Measurements from ENCODE around the gene NRXN3.

GRCh38 chr14:78978896-78979295 is 808.7 kb downstream of the NRXN3 start:
- TF ChIP-seq CTCF (IDR thresholded peaks at IDR 0.05) (no peak), EP300 (IDR thresholded peaks at IDR 0.05) (no peak)

Data from stomach (tissue), 4 donors.